Ovary (tissue), 3 donors: ENCODE results near the gene PPARA.

Experiments used
- EP300 ChIP-seq: sonication (generic); formaldehyde crosslinking; IDR thresholded peaks from one replicate; pipeline ENCODE4 v1.6.1; 2017; ENCODE audit warnings: antibody characterized with exemption
- POLR2A ChIP-seq: fragments of 450-650 bp; IDR thresholded peaks from one replicate; pipeline ENCODE4 v1.6.1; 2017; ENCODE audit warnings: antibody characterized with exemption, mild to moderate bottlenecking, moderate library complexity
- TF ChIP-seq, protein P1 (sequence below), 3 donors: fragments of 450-650 bp in 2 of 3; fragments of 200-600 bp in 1 of 3; IDR thresholded peaks; one replicate each; pipeline versions ENCODE4 v1.5.1 to v1.8.0; 2016 to 2022; ENCODE audit warnings: antibody characterized with exemption in 3 of 3, mild to moderate bottlenecking in 1 of 3
- donor health status: DM: no; HTN: no; CAD: no.

DNA sequence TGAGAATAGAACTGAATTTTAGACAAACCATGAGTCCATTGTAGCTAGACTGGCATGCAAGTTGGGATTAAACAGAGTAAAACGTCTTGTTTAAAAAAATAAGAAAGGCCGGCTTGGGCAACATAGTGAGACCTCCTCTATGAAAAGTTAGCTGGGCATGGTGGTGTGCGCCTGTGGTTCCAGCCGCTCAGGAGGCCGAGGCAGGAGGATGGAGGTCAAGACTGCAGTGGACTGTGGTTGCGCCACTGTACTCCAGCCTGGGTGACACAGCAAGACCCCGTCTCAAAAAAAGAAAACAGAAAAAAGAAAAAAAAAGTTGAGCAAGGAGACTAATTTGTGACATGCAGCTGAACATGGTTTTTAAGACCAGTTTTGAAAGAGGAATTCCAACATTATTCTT lies 76.3 kb downstream of the PPARA start:
- TF ChIP-seq, protein P1, sequence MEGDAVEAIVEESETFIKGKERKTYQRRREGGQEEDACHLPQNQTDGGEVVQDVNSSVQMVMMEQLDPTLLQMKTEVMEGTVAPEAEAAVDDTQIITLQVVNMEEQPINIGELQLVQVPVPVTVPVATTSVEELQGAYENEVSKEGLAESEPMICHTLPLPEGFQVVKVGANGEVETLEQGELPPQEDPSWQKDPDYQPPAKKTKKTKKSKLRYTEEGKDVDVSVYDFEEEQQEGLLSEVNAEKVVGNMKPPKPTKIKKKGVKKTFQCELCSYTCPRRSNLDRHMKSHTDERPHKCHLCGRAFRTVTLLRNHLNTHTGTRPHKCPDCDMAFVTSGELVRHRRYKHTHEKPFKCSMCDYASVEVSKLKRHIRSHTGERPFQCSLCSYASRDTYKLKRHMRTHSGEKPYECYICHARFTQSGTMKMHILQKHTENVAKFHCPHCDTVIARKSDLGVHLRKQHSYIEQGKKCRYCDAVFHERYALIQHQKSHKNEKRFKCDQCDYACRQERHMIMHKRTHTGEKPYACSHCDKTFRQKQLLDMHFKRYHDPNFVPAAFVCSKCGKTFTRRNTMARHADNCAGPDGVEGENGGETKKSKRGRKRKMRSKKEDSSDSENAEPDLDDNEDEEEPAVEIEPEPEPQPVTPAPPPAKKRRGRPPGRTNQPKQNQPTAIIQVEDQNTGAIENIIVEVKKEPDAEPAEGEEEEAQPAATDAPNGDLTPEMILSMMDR (IDR thresholded peaks at IDR 0.05): no peak
- TF ChIP-seq EP300: no peak
- no peak for TF ChIP-seq POLR2A
